Activated CD8-positive, alpha-beta T cell treated with anti-CD3 and anti-CD28 coated beads, Interleukin-2, amount 10 ng/mL, durations not matched to agents 7 days and 5 days (primary cell): Measurements from ENCODE around the gene STX1B. TPM values are rescaled to one million over a fixed set of nuclear protein-coding genes. Genes with fewer than 3 reads are reported as not detected.
A peak's percentile ranks its signal among the peaks of the same experiment; 100 is the strongest.

Source experiments
- ATAC-seq: fragments of 150-1000 bp; cut with Tn5 transposase; one replicate; pipeline ENCODE4 v1.10.0; 2021; ENCODE audit warnings: moderate library complexity
- CTCF ChIA-PET: fragments of 350-600 bp; sonication (Branson Sonifier 250); formaldehyde crosslinking; loops from one replicate; lab custom pipeline; 2021; ENCODE audit warnings: antibody characterized with exemption; lab: Charles Lee
- POLR2A ChIA-PET: fragments of 350-600 bp; sonication (Branson Sonifier 250); formaldehyde crosslinking; loops from one replicate; lab custom pipeline; 2021; ENCODE audit warnings: antibody characterized with exemption; lab: Charles Lee
- DNase-seq: peaks from one replicate; pipeline ENCODE4 v3.0.0-alpha.2; 2020
- H3K27ac Mint-ChIP-seq: one replicate; pipeline ENCODE4 v1.8.0; 2021; ENCODE audit warnings: mild to moderate bottlenecking, mixed read lengths
- H3K27me3 Mint-ChIP-seq: one replicate; pipeline ENCODE4 v1.8.0; 2021; ENCODE audit warnings: low read depth, mixed read lengths
- H3K36me3 Mint-ChIP-seq: one replicate; pipeline ENCODE4 v1.8.0; 2021; ENCODE audit warnings: low read depth, mixed read lengths
- H3K4me1 Mint-ChIP-seq: one replicate; pipeline ENCODE4 v1.8.0; 2021; ENCODE audit warnings: low read depth, mixed read lengths
- H3K4me3 Mint-ChIP-seq: one replicate; pipeline ENCODE4 v1.8.0; 2021; ENCODE audit warnings: mild to moderate bottlenecking, mixed read lengths
- H3K9me3 Mint-ChIP-seq: one replicate; pipeline ENCODE4 v1.8.0; 2022; ENCODE audit warnings: mixed read lengths; ENCODE audit not compliant: insufficient read depth
- total RNA-seq, 2 experiments: library from RNA; stranded (reverse); gene quantifications; one replicate each; pipeline ENCODE4 v1.2.3, GENCODE V29; 2021

The STX1B gene
- total RNA-seq: 1 to 10 TPM; 1.7 to 2.2 TPM

GRCh38 chr16:31010585-31011325 lies at the start of gene STX1B:
TSS of gene STX1B (minus strand) at chr16:31010638. CDS start at chr16:31010396, 242 bp downstream.
- Mint-ChIP-seq H3K36me3 (no peaks in the 10 kb centered on the region), H3K27ac (no peak within 1 kb of the TSS), H3K9me3 (no peaks in the 10 kb centered on the region), H3K4me3 (peak within 1 kb of the TSS; percentile 53), H3K27me3 (peaks cover 53% of the 10 kb centered on the region), H3K4me1 (peaks cover 16% of the 10 kb centered on the region)
- ChIA-PET POLR2A (no interaction called here), CTCF (no interaction called here)
- ATAC-seq (peak; percentile 55), DNase-seq (peak; percentile 60)

GRCh38 chr16:31055613-31056012 lies 45.2 kb upstream of the STX1B start:
- ATAC-seq (no peak), DNase-seq (no peak)
- H3K4me3 Mint-ChIP-seq: no peak overlapping the region
- no peaks in the 10 kb centered on the region for H3K9me3 Mint-ChIP-seq
- peaks cover 13% of the 10 kb centered on the region for H3K4me1 Mint-ChIP-seq
- ChIA-PET POLR2A (interaction anchor here (1.0 kb wide), 1 partner anchor 11 kb away, joined by 3 read pairs; no protein-coding TSS in a partner anchor), CTCF (no interaction called here)
- H3K36me3 Mint-ChIP-seq: peaks cover 20% of the 10 kb centered on the region
- H3K27ac Mint-ChIP-seq: no peak overlapping the region
- no peaks in the 10 kb centered on the region for H3K27me3 Mint-ChIP-seq

GRCh38 chr16:31052114-31052513 lies 41.7 kb upstream of the STX1B start:
- CTCF ChIA-PET: no interaction called here
- DNase-seq: no peak
- peaks cover 12% of the 10 kb centered on the region for H3K4me1 Mint-ChIP-seq
- H3K9me3 Mint-ChIP-seq: no peaks in the 10 kb centered on the region
- POLR2A ChIA-PET: interaction anchor here (0.6 kb wide), 1 partner anchor 91 kb away, joined by 3 read pairs; no protein-coding TSS in a partner anchor
- H3K27me3 Mint-ChIP-seq: no peaks in the 10 kb centered on the region
- H3K36me3 Mint-ChIP-seq: peaks cover 7% of the 10 kb centered on the region
- H3K27ac Mint-ChIP-seq: no peak overlapping the region
- no peak for ATAC-seq
- H3K4me3 Mint-ChIP-seq: no peak overlapping the region

GRCh38 chr16:31050280-31051030 lies 40.0 kb upstream of the STX1B start:
- Mint-ChIP-seq H3K27ac (no peak overlapping the region), H3K9me3 (no peaks in the 10 kb centered on the region), H3K36me3 (peaks cover 2% of the 10 kb centered on the region), H3K4me3 (no peak overlapping the region), H3K4me1 (peaks cover 12% of the 10 kb centered on the region), H3K27me3 (no peaks in the 10 kb centered on the region)
- ATAC-seq (no peak), DNase-seq (no peak)
- POLR2A ChIA-PET: interaction anchor here (0.7 to 0.9 kb wide), 2 partner anchors 22 to 92 kb away, joined by 3 to 6 read pairs; no protein-coding TSS in a partner anchor
- CTCF ChIA-PET: interaction anchor here (0.9 to 1.0 kb wide), 2 partner anchors 9 to 66 kb away, joined by 3 read pairs; no protein-coding TSS in a partner anchor

GRCh38 chr16:31043898-31044481 lies 33.6 kb upstream of the STX1B start:
- no peak overlapping the region for H3K4me3 Mint-ChIP-seq
- no peaks in the 10 kb centered on the region for H3K9me3 Mint-ChIP-seq
- no peak for ATAC-seq
- H3K27me3 Mint-ChIP-seq: no peaks in the 10 kb centered on the region
- H3K36me3 Mint-ChIP-seq: peaks cover 17% of the 10 kb centered on the region
- DNase-seq: no peak
- ChIA-PET POLR2A (interaction anchor here (1.1 kb wide), 1 partner anchor 11 kb away, joined by 3 read pairs; no protein-coding TSS in a partner anchor), CTCF (no interaction called here)
- no peaks in the 10 kb centered on the region for H3K4me1 Mint-ChIP-seq
- no peak overlapping the region for H3K27ac Mint-ChIP-seq

GRCh38 chr16:31043352-31043751 lies 32.9 kb upstream of the STX1B start:
- Mint-ChIP-seq H3K4me1 (no peaks in the 10 kb centered on the region), H3K27ac (no peak overlapping the region), H3K27me3 (no peaks in the 10 kb centered on the region), H3K9me3 (no peaks in the 10 kb centered on the region), H3K4me3 (no peak overlapping the region), H3K36me3 (peaks cover 18% of the 10 kb centered on the region)
- DNase-seq (no peak), ATAC-seq (no peak)
- ChIA-PET CTCF (no interaction called here), POLR2A (no interaction called here)

- H3K4me1 Mint-ChIP-seq: no peaks in the 10 kb centered on the region
- CTCF ChIA-PET: interaction anchor here (0.7 kb wide), 1 partner anchor 25 kb away, joined by 3 read pairs; no protein-coding TSS in a partner anchor
- POLR2A ChIA-PET: no interaction called here
- ATAC-seq: no peak
- H3K27me3 Mint-ChIP-seq: no peaks in the 10 kb centered on the region
- peaks cover 18% of the 10 kb centered on the region for H3K36me3 Mint-ChIP-seq
- no peak for DNase-seq
- H3K27ac Mint-ChIP-seq: no peak overlapping the region
- no peaks in the 10 kb centered on the region for H3K9me3 Mint-ChIP-seq
- no peak overlapping the region for H3K4me3 Mint-ChIP-seq
These were observed 32.4 kb upstream of the STX1B start for GRCh38 chr16:31042866-31043265.

GRCh38 chr16:31038993-31039392 lies 28.6 kb upstream of the STX1B start:
- DNase-seq (no peak), ATAC-seq (no peak)
- Mint-ChIP-seq H3K36me3 (peaks cover 36% of the 10 kb centered on the region), H3K27ac (no peak overlapping the region), H3K4me3 (no peak overlapping the region), H3K27me3 (no peaks in the 10 kb centered on the region), H3K4me1 (peaks cover 11% of the 10 kb centered on the region), H3K9me3 (no peaks in the 10 kb centered on the region)
- ChIA-PET CTCF (no interaction called here), POLR2A (no interaction called here)

- ATAC-seq: no peak
- Mint-ChIP-seq H3K4me1 (peaks cover 25% of the 10 kb centered on the region), H3K27ac (peak overlapping the region; percentile 17), H3K4me3 (no peak overlapping the region), H3K36me3 (peaks cover 31% of the 10 kb centered on the region), H3K9me3 (no peaks in the 10 kb centered on the region), H3K27me3 (no peaks in the 10 kb centered on the region)
- ChIA-PET POLR2A (no interaction called here), CTCF (no interaction called here)
- no peak for DNase-seq
These were observed 26.3 kb upstream of the STX1B start for GRCh38 chr16:31036691-31037090.

- no peaks in the 10 kb centered on the region for H3K27me3 Mint-ChIP-seq
- no peaks in the 10 kb centered on the region for H3K9me3 Mint-ChIP-seq
- H3K36me3 Mint-ChIP-seq: peaks cover 21% of the 10 kb centered on the region
- CTCF ChIA-PET: no interaction called here
- ATAC-seq: peak; percentile 53
- POLR2A ChIA-PET: interaction anchor here (1.1 to 1.7 kb wide), 3 partner anchors 40 to 84 kb away, joined by 3 to 6 read pairs (median 3); partner anchors contain the start of genes ZNF646 and ZNF668
- peak overlapping the region; percentile 94 for H3K27ac Mint-ChIP-seq
- H3K4me1 Mint-ChIP-seq: peaks cover 26% of the 10 kb centered on the region
- peak overlapping the region; percentile 96 for H3K4me3 Mint-ChIP-seq
- DNase-seq: peak; percentile 93
These were observed 23.5 kb upstream of the STX1B start for GRCh38 chr16:31033709-31034492.
